Activated CD4-positive, alpha-beta T cell treated with anti-CD3 and anti-CD28 coated beads, Interleukin-2, amount 50 U/mL, for 4 hours (primary cell): ENCODE measurements around the gene TNFRSF19.
"Not testable (repeated sequence)": the region's sequence is repeated elsewhere in the genome, so short reads cannot be mapped to it uniquely, and the experiment has no call there.

ENCODE experiments used
- DNase-seq, 2 experiments: peaks; one replicate each; pipeline ENCODE4 v3.0.0-alpha.2; 2020

TNFRSF19 gene

DNA sequence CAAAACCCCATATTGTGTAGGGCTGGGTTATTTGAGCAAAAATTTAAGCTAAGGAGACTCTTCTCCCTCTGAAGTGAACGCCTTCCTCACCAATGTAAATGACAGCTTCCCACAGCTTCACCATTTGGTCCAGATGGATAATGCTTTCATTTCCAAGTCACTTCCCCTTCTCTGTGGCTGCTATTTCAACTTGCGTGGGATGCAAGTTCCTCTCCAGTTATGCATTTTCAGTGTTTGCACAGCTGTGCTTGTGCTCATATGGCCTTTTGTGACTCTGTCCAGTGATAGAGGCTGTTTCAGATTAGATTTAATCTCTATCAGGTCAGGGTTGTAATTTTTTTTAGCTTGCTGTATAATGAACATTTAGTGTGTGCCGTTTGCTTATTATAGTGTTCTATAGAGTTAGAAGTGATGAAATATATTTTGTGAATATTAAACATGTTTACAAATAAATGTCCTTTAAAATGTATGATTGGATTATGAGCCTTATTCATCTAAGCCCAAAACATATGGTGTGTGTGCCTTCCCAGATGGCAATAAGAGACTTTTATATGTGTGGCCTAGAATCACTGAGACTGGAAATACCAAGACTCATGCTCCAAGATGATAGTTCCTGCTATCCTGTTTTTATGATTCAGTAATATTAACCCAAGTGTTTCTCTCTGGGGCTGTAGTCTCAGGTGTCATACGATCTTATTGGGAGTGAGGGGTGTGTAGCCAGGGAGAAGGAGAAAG, 86.6 kb downstream of the TNFRSF19 start:
- DNase-seq, result no peak

DNA sequence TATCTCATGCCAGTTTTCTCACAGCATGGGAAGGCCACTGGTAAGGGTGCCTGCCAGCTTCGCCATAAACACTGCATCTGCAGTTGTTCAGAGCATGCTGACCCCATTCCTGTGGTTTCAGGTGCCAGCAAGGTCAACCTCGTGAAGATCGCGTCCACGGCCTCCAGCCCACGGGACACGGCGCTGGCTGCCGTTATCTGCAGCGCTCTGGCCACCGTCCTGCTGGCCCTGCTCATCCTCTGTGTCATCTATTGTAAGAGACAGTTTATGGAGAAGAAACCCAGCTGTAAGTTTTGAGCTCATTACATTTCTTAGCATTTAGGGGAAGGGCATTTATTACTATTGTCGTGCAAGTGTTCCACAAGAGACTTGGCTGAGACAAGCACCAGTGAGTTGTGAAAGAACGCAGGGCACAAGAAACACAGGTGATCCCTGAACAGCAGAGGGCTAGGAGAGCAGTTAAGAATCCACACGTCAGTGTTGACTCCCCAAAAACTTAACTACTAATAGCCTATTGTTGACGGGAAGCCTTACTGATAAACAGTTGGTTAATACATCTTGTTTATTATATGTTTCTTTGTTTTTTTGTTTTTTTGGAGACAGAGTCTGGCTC, 88.8 kb downstream of the TNFRSF19 start:
- no peak for DNase-seq

DNA sequence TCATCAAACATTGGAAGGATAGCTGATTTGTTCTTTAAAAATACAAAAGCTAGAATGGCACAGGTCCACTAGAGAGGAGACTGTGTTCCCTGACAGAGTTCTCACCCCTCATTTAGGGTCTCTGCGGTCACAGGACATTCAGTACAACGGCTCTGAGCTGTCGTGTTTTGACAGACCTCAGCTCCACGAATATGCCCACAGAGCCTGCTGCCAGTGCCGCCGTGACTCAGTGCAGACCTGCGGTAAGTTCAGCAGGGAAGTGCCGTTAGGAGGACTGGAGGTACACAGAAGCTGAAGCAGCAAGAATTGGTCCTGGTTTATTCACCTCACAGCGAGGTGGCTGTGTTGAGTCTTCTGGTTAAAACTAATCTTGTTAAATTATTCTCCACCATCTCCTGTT, 90.0 kb downstream of the TNFRSF19 start:
- DNase-seq, result no peak

DNA sequence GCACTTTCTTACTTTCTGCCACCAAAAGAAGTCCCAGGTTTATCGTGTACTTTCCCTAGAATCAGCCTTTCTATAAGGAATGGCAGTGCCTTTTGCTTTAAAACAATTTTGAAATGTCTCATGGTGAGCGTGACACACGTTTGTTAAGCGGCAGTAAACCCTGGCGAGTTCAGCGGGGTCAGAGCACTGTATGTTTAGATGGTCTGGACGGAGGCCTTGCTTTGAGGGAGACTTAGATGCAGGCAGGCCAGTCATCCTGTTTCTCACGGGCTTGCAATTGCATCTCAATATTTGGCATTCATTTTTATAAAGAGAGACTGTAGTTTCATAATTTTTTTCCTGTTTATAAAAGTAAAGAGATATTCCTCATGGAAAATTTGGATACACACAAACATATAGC, 96.4 kb downstream of the TNFRSF19 start:
- no peak for DNase-seq

DNA sequence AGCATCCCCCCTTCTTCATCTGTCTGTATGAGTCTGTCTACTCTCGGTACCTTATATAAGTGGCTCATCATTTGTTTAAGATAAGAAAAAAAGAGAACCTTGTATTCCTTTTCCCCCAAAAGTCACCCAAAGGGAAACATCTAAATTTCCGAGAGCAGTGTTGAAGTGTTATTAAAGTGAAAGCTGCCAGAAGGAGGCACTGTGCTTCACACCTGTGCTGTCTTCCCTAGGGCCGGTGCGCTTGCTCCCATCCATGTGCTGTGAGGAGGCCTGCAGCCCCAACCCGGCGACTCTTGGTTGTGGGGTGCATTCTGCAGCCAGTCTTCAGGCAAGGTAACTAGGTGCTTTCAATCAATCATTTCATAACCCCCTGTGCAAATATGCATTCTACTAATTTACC, 97.5 kb downstream of the TNFRSF19 start:
- no peak for DNase-seq

DNA sequence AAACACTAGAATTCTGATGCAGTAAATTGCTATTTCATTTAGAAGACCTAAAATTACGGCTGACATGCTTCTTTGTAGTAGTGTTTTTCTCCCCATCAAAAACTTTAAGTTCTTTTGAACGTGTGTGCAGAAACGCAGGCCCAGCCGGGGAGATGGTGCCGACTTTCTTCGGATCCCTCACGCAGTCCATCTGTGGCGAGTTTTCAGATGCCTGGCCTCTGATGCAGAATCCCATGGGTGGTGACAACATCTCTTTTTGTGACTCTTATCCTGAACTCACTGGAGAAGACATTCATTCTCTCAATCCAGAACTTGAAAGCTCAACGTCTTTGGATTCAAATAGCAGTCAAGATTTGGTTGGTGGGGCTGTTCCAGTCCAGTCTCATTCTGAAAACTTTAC, 98.3 kb downstream of the TNFRSF19 start:
- DNase-seq, result no peak

DNA sequence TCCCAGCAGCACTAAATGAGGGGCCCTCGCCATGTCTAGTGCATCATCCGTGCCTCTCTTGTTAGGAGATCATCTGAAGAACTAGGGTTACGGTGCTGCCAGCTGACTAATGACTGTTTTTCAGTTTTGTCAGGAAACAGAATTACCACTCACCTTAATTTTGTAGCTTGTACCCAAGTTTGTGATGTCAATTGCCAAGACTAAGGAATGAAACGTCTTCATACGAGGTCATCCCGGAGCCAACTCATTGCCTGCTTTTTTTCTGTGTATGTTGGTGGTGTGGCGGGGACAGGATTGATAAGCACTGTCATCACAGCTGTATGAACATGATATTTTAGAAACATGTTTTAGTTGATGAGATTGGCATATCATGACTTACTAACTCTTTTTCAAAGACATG, 100.6 kb downstream of the TNFRSF19 start:
- no peak for DNase-seq

DNA sequence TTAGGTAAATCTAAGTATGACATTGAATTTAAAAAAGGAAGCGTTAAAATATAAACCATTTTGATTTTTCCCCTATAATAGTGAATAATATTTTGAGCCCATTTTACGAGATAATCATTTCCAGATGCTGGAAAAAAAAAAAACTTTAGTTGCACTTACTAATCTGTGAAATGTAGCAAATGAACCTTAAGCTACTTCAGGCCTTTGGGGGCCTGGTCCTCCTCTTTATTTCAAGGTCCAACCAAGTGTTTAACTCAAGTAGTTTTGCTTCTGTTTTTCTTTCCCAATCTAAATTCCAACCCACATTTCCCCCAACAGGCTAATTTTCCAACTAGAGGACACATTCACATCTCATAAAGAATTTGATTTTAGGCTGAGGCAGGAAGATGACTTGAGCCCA, 101.2 kb downstream of the TNFRSF19 start:
- DNase-seq, result no peak

DNA sequence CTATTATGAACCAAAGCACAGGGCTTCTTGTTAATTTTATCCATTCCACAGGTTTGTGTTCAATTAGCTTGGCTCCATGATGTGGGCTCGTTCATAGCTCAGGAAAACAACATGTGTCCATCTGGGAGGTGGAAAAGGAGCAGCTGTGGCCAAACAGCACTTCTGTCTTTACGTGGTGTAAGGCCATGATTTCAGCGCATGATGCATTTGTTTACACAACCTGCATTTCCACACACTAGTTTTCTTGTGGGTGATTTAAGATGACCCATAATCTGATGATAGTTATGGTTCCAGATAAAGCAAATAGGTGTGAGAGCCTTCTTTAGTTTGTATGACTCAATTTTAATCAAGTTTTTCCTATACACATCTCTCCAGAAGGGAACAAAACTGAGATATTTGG, 101.7 kb downstream of the TNFRSF19 start:
- no peak for DNase-seq

DNA sequence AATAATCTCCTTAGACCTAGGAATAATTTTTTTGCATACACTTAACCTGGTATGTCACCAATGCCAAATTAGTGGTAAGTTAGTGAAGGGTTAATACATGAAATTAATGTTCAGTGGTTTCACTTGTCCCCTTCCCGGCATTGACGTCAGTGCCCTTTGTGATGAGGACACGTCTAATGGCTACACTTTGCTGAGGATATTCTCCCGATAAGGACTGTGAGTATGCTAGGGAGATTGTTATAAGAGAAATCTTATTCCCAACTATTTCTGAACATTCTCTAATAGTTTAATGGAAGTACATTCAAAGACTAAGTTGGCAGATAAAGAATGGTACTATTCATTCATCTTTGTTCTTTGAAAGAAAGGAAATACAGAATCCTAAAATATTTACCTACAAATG, 102.4 kb downstream of the TNFRSF19 start:
- DNase-seq, result no peak

DNA sequence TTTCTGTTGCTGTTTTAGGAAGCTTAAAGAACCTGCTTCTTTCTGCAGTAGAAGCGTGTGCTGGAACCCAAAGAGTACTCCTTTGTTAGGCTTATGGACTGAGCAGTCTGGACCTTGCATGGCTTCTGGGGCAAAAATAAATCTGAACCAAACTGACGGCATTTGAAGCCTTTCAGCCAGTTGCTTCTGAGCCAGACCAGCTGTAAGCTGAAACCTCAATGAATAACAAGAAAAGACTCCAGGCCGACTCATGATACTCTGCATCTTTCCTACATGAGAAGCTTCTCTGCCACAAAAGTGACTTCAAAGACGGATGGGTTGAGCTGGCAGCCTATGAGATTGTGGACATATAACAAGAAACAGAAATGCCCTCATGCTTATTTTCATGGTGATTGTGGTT, 103.1 kb downstream of the TNFRSF19 start:
- no peak for DNase-seq

DNA sequence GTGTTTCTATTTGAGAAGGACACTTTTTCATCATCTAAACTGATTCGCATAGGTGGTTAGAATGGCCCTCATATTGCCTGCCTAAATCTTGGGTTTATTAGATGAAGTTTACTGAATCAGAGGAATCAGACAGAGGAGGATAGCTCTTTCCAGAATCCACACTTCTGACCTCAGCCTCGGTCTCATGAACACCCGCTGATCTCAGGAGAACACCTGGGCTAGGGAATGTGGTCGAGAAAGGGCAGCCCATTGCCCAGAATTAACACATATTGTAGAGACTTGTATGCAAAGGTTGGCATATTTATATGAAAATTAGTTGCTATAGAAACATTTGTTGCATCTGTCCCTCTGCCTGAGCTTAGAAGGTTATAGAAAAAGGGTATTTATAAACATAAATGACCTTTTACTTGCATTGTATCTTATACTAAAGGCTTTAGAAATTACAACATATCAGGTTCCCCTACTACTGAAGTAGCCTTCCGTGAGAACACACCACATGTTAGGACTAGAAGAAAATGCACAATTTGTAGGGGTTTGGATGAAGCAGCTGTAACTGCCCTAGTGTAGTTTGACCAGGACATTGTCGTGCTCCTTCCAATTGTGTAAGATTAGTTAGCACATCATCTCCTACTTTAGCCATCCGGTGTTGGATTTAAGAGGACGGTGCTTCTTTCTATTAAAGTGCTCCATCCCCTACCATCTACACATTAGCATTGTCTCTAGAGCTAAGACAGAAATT, 103.8 kb downstream of the TNFRSF19 start:
- DNase-seq, result no peak

DNA sequence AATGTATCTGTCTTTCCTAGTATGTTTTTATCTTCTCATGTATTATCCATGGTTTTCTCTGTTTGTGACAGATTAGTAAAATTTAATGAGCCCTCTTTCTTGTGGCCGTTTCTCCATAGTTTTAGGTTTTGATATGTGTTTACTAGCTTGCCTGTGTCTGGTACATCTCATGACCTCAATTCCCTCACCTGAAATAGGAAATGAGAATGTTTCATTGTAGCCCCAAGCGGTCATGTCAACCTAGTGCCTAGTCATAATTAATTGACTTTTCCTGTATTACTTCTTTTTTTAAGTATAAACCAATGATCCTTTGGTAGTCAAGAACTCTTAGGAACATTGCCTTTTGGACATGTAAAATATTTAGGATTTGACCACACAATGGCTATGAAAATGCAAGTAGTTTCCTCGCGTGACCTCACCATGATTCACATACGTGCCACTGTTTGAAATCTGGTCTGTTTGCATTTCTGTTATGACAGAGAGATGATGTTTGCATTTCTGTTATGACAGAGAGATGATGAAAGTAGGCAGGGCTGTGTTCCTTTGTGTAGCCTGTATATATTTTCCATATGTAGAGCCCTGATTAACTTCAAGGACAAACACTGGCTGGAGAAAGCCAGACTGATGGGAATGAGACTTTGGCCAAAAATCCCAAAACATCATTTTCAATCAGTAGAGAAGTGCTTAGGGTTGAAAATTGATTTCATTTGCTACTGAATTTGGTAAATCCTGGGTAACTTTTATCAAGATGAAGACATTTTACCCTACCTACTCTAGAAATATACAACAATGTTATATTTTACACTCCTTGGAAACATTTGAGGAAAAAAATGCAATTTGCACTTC, 104.8 kb downstream of the TNFRSF19 start:
- no peak for DNase-seq

DNA sequence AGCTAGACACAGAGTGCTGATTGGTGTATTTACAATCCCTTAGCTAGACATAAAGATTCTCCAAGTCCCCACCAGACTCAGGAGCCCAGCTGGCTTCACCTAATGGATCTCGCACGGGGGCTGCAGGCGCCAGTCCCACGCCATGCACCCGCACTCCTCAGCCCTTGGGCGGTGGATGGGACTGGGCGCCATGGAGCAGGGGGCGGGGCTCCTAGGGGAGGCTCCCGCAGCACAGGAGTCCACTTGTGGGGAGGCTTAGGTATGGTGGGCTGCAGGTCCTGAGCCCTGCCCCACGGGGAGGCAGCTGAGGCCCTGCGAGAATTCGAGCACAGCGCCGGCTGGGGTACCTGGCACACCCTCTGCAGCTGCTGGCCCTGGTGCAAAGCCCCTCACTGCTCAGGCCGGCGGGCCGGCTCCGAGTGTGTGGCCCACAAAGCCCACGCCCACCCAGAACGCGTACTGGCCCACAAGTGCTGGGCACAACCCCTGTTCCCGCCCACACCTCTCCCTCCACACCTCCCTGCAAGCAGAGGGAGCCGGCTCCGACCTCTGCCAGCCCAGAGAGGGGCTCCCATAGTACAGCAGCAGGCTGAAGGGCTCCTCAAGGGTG, 107.6 kb downstream of the TNFRSF19 start:
- not testable (repeated sequence) for DNase-seq

DNA sequence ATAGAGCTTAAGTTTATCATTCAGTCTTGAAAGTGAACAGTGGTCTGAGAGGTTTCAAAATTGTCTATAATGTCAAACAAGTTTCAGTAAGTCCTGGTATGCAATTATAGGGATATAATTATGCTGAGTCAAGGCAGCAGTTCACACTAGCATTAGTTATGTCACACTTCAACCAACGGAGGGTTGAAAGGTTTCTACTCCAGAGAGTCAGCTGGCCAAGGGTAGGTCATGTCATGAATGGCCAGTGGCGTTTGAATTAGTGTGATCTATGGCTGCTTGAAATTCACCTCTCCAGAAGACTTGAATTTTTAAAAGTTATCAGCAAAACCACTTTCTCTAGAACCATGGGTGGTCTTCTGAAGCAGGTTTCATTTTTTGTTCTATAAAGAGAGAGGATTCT, 108.6 kb downstream of the TNFRSF19 start:
- no peak for DNase-seq

DNA sequence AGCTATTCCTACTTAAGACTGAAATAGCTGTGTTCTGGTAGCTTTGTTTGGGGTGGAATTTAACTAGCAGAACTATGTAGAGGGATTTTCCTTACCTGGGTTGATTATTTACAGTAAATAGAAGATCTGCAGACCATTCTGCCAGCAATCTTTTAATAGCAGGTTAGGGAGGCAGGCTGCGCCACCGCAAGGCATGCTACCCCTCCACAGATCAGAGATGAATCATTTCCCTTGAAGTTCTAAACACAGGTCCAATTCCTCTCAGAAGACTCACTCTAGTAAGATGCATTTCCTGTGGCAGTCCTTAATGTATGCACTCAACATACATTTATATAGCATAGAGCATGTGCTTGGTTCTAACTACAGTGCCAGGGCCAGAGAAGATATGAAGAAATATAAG, 109.0 kb downstream of the TNFRSF19 start:
- DNase-seq, result no peak

DNA sequence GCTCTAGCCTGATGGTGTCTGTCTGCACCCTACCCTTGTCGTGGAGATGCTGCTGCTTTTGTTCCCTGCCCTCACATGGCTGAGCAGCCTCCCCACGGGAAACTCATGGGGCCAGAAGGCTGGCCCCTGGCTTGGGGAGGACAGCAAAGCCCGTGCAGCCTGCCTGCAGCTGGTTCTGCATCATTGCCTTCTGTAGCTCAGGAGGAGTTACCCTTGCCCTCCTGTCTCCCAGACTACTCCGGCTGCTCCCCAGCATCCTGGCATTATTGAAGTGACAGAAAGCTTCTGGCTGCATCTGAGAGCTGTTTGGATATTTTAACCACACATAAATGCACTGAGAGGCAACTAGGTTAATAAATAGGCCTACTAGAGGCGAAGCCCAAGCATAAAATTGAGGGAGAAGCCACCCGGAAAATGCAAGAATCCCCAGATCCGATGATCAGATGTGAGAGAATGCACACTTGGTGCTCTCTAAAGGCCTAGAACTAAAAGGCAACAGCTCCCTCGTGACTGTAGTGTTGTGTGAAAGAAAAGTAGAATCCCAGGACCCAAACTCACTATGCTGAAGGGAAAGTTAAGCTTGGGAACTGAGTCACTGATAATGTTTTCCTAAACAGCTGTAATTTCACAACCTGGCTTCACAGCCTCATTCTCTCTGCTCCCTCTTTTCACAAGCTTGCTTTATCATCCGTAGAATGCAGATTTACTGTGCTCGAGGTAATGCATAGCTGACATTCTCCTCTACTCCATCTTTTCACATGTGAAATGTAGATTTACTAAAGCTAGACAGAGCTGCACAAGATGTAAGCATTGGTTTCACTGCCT, 110.8 kb downstream of the TNFRSF19 start:
- no peak for DNase-seq

DNA sequence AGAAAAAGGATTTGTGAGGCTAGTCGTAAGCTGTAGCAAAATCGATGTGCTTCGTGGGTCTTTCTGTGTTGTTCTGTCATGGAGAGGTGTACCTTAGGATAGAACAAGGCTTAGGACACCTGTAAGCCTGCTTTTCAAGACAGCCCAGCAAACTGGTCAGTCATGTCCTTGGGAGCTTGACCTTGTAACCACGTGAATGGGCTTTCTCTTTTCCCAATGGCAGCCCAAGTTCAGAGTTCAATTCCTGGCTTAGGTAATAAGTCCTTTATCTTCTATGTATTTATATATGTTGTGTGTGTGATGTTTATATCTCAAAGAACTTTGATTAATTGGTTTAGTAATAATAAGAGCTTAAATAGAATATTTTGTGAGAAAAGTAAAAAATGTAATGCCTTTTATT, 112.9 kb downstream of the TNFRSF19 start:
- DNase-seq, result no peak

DNA sequence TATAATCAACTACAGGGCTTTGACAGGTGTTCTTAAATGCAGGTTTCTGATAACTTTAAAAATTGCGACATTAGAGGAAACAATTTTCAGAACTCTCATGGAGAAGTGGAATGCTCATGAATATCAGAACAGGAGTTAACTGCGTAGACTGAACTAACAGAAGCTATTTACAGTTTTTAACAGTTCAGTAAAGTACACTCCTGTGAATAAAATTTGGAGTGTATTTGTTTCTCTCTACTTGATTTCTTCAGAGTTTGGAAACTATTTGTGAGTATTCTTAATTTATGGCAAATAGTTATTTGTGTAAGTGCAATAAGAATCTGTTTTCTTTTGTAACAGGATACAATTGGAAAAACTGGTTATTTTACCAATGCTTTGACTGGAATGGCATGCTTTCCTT, 114.4 kb downstream of the TNFRSF19 start:
- DNase-seq, result no peak

DNA sequence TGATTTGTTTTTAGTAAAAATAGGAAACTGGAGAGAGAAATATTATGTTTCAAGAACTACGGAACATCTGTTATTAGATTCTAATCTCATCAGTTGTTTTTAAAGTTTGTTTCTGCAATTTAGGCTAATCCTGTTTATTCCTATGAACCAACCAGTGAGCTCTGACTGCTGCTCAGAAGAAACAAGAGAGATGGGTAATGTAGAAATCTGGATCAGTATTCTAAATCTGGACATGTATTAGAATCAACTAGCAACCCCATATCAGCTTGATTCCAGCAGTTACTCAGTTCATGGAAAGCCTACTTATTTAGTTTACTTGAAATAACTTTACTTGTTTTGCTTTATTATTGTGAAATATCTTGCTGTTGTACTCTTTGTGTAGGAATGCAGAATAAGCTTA, 115.2 kb downstream of the TNFRSF19 start:
- DNase-seq, result no peak

DNA sequence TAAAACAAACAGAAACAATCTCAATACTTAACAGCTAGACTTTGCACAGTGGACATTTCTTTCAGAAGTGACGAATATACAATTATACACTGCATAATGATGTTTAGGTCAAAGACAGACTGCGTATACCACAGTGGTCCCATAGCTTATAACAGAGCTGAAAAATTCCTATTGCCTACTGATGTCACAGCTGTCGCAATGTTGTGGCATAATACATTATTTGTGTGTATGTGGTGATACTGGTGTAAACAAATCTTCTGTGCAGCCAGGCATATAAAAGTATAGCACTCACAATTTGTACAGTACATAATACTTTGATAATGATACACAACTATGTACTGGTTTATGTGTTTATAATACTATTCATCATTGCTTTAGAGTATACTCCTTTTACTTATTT, 116.7 kb downstream of the TNFRSF19 start:
- no peak for DNase-seq

DNA sequence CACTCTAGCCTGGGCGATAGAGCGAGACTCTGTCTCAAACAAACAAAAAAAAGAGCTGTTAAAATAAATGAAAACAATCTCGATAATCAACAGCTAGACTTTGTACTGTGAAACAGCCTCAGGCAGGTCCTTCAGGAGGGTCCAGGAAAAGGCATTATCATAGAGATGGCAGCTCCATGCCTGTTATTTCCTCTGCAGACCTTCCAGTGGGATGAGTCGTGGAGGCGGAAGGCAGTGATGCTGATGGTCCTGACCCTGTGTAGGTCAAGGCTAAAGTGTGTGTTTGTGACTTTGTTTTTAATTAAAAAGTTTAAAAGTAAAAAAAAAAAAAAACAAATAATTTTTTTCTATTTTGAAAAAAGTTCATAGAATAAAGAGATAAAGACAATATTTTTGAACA, 117.4 kb downstream of the TNFRSF19 start:
- no peak for DNase-seq
